ENCODE measurements around the gene PPP2R3A.
"Not testable (repeated sequence)": the region's sequence is repeated elsewhere in the genome, so short reads cannot be mapped to it uniquely, and the experiment has no call there.

Gene PPP2R3A

GRCh38 chr3:136161516-136161915 lies 196.0 kb downstream of the PPP2R3A start:
- DNase-seq, result no peak

DNA sequence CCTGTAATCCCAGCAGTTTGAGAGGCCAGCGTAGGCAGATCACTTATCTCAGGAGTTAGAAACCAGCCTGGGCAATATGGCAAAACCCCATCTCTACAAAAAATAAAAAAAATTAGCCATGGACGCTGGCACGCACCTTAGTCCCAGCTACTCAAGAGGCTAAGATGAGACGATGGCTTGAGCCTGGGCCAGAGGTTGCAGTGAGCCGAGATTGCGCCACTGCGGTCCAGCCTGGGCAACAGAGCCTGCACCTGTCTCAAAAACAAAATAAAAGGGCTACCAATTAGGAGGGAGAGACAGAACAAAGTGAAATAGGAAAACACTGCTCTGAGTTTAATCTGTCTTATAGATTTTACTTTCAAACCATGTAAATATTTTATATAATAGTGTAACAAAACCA lies 196.8 kb downstream of the PPP2R3A start:
- no peak for DNase-seq

DNA sequence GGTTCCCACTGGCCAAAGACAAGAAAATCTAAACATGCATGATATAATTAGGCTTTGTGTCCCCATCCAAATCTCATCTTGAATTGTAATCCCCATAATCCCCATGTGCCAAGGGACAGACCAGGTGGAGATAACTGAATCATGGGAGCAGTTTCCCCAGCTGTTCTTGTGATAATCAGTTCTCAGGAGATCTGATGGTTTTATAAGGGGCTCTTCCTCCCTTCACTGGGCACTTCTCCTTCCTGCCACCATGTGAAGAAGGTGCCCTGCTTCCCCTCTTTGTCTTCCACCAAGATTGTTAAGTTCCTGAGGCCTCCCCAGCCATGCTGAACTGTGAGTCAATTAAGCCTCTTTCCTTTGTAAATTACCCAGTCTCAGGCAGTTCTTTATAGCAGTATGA lies 198.1 kb downstream of the PPP2R3A start:
- not testable (repeated sequence) for DNase-seq

DNA sequence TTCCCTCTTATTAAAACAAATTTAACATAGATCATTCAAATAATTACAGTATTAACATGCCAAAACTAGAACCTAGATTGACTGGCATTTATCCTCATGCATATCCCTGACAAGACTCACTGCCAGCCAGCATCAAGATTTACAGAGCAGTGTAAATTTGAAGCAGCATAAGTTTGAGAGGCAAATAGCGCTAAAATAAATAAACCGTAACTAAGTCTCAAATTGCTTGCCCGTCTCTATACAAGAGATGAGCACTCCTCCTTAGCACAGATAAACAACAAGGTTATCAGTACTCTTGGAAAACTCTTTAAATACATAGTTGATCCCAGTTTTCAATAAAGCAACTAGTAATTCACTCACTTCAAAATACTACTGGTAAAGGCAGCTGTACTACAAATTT lies 201.0 kb downstream of the PPP2R3A start:
- no peak for DNase-seq

- DNase-seq, result not testable (repeated sequence)
Observed at GRCh38 chr3:136168236-136168635, 202.7 kb downstream of the PPP2R3A start.

DNA sequence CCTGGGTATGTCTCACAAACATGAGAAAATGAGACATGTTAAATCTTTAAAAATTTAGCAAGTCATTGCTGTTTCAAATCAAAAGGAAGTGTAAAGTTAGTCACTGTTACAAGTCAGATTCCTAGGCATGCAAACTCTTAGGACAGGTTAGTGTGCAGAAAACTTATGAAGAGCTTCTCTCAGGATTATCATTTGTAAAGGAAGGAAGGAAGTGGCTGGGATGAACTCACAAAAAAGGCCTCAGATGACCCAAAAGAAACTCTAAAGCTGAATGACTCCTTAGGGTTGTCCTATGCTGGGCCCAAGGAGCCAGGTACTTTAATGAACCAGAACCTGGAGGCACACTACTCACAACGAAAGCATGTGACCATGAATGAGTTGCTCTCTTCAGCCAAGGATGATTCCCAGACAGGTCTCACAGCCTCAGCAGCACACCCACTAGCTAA lies 205.6 kb downstream of the PPP2R3A start:
- peak; percentile 57 for DNase-seq

DNA sequence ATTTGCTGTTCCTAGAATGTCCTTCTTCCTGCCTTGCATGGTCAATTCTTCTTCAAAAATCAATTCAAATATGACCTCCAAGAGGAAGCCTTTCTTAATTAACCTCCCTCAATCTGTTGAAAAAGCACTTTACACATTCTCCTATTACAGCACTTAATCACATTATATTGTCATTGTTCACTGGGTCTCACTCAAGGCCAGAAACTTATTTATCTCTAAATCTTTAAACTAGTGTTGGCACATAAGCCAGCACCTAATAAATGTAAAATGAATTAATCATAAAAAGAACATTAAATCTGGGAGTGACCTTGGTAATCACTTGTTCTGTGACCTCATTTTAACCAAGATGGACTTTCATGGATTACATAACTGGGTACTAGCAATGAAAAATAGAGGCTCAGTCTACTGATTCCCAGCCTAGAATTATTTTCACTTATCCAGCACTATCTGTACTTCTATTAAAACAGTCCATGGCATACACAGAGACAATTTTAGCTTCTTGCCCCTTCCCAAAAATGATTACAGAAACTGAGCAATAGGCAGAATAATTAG lies 208.5 kb downstream of the PPP2R3A start:
- DNase-seq, result no peak

DNA sequence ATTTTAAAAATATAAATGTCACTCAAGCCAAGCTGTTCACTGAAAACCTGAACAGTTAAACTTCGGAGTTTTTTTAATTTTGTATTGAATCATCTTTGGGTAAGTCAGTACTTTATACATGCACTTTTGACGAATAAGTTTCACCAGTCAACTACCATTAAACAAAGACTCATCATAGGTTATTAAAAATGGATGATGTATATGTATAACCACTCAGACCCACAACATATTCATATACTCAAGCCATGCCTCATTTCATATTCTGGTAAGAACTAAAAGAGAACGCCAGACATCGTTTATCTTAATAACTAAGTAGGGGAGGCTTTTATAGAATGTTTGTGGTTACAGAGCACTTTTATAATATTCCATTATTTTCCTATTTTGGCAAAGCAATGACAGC lies 212.3 kb downstream of the PPP2R3A start:
- DNase-seq, result no peak

- no peak for DNase-seq
Observed at GRCh38 chr3:136181741-136182140, 216.2 kb downstream of the PPP2R3A start.

- DNase-seq, result no peak
Observed at GRCh38 chr3:136184703-136185102, 219.2 kb downstream of the PPP2R3A start.

DNA sequence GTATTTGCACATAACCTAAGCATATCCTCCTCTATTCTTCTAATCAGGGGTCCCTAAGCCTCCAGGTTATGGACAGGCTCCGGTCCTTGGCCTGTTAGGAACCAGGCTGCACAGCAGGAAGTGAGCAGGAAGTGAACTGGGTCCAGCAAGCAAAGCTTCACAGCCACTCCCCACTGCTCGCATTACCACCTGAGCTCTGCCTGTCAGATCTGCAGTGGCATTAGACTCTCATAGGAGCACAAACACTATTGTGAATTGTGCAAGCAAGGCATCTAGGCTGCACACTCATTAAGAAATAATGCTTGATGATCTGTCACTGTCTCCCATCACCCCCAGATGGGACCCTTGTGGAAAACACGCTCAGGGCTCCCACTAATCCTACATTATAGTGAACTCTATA lies 220.8 kb downstream of the PPP2R3A start:
- peak; percentile 56 for DNase-seq

- no peak for DNase-seq
Observed at GRCh38 chr3:136186846-136187245, 221.3 kb downstream of the PPP2R3A start.

DNA sequence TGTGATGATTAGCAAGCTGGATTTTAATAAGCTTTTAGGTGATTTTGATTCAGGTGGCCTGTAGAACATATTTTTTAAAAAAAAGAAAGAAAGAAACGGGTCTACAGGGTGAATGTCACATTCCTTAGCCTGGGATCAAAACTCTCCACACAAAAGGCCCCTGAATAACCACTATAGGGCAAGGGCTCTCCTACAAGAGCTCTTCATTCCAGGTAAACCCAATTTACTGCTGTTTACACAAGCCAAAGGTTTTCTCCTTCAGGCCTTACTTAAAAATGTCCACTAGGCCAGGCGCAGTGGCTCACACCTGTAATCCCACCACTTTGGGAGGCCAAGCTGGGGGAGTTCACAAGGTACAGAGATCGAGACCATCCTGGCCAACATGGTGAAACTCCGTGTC lies 222.3 kb downstream of the PPP2R3A start:
- no peak for DNase-seq

DNA sequence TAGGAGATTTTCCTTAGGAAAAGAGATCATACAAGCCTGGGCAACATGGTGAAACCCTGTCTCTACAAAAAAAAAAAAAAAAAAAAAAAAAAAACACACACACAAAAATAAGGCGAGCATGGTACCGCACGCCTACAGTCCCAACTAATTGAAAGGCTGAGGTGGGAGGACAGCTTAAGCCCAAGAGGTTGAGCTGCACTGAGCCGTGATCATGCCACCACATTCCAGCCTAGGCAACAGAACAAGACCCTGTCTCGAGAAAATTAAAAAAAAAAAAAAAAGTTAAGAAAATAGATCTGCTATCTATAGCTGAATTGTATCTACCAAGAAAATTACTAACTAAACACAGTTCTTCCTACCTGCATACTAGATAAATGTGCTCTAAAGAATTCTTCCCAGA lies 223.5 kb downstream of the PPP2R3A start:
- DNase-seq, result no peak

GRCh38 chr3:136189859-136190617 lies 224.5 kb downstream of the PPP2R3A start:
- no peak for DNase-seq

DNA sequence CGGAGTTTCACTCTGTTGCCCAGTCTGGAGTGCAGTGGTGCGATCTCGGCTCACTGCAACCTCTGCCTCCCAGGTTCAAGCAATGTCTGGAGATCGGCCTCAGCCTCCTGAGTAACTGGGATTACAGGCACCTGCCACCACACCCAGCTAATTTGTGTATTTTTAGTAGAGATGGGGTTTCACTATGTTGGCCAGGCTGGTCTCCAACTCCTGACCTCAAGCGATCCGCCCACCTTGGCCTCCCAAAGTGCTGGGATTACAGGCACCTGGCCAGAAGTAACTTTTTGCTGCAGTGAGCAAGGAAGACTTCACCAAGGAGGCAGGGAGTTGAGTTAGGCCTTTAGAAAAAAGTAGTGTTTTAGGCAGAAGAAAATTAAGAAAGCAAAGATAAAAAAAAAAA lies 226.7 kb downstream of the PPP2R3A start:
- not testable (repeated sequence) for DNase-seq

DNA sequence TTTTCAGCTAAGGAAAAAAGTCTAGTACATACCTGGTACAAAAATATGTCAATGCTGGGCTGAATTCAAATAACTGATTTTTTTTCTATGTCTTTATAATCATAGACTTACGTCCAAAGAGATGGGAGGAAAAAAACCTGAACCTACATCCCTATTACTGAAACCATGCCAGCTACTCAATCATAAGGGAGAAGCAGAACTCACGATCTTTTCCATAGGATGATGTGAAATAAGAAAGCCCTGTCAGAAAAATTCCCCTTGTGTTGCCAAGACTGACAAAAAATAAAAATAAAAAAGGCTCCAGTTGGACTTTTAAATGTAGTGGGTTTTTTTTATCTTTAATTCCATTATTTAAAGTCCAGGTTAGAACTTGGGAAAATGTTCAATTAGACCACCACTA lies 227.3 kb downstream of the PPP2R3A start:
- no peak for DNase-seq

DNA sequence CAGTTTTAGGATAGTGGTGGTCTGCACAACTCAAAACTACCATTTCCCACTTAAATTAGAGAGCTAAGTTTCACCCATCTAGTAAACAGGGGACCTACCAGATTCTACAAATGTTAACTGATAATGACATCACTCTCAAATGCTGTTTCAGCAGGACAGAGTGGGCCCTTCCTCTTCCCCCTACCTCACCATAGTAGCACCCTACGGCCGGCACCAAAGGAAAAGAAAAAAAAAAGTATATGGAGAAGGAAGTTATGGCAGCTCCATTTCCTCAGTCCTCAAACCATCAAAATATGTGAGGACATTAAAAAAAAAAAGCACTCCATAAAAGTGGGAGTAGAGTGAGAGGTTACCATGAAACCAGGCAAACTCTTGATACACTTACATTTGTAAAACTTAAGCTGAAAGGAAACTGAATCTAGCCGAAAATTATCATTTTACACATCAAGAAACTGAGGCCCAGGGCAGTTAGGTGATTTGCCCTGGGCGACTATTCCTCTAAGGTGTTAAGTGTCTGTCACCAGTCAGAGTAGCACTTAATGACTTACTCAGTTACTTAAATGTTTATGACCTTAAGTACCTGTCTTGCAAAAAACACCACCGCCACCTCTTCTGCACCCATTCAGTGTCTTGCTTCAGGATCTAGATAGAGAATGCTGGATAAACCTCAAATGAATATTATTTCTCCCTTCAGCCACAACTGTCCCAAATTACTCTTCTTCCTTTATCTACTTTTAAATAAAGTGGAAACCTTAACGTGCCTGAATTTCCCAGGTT lies 227.9 kb downstream of the PPP2R3A start:
- DNase-seq, result no peak

GRCh38 chr3:136194409-136195257 lies 229.1 kb downstream of the PPP2R3A start:
- peak; percentile 52 for DNase-seq

DNA sequence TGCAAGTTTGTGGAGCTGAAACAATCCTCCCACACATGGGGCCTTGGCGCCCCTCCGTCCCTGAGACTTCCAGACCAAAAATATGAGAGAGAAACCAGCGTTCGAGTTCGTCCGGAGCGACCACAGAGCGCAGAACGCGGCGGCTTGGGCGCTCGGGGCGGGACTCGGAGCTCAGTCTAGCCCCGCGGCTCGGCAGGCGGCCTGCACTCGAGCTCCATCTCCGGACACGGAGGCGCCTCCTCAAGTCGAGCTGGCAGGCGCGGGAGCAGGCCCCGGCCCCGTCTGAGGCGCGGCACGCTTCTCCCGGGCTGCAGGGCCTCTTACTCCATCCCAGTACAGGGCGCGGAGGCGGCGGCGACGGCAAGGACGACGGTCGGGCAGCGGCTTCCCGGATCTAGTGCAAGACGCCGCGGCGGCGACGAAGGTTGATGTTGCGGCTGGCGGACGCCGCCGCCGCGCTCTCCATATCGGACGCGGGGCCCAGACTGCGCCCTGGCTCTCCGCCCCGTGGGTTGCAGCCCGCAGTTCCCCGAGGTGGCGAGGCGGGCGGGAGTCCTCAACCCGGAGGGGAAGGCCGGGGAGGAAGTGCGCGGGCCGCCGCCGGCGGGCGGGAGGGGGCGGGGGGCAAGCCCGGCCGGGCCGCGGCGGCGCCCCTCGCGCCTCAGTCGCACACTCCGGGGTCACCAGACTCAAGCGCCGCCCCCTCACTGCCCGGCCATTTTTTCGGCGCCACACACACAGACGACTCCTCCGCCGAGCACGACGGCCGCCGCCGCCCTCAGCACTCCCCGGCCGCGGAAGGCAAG lies 229.9 kb downstream of the PPP2R3A start:
- peak; percentile 81 for DNase-seq

GRCh38 chr3:136196064-136196400 lies 230.5 kb downstream of the PPP2R3A start, which contains the start of gene MSL2:
Gene MSL2 (minus strand): TSS chr3:136196335. CDS start chr3:136195113, 1,222 bp downstream.
- no peak for DNase-seq

All from islet precursor cell (in vitro differentiated cells).